ENCODE results near the gene OAT. TPM values are rescaled to one million over a fixed set of nuclear protein-coding genes. Genes with fewer than 3 reads are reported as not detected.

OAT gene
- total RNA-seq, 1 donor from 2014 or later: 56.7 TPM

GRCh38 chr10:124422742-124423141 is 4.0 kb upstream of the OAT start:
- peaks cover 5% of the 10 kb centered on the region for H4K20me1 ChIP-seq (ENCODE audit: low read depth)
- no peaks in the 10 kb centered on the region for H3K36me3 ChIP-seq
- H3K9me3 ChIP-seq (ENCODE audit: low read depth): no peaks in the 10 kb centered on the region
- H3K4me3 ChIP-seq: no peak overlapping the region
- Mint-ChIP-seq H3K27ac (no peak overlapping the region), H3K27me3 (ENCODE audit: insufficient read depth, low read depth) (peaks cover 19% of the 10 kb centered on the region), H3K9me3 (no peaks in the 10 kb centered on the region), H3K36me3 (no peaks in the 10 kb centered on the region), H3K4me3 (no peak overlapping the region), H3K4me1 (peaks cover 3% of the 10 kb centered on the region)
- DNase-seq (ENCODE audit: low spot score): no peak
- peaks cover 4% of the 10 kb centered on the region for H3F3A ChIP-seq (ENCODE audit: low read depth)
- peaks cover 2% of the 10 kb centered on the region for H3K4me1 ChIP-seq
- H3K4me2 ChIP-seq: no peak overlapping the region
- peaks cover 2% of the 10 kb centered on the region for H3K79me2 ChIP-seq (ENCODE audit: low read depth)
- peaks cover 40% of the 10 kb centered on the region for H3K27me3 ChIP-seq
- TF ChIP-seq EZH2 (IDR thresholded peaks at IDR 0.05): no peak
- no peak for TF ChIP-seq EZH2phosphoT487 (IDR thresholded peaks at IDR 0.05)
- TF ChIP-seq CTCF (IDR thresholded peaks at IDR 0.05): no peak
- no peak overlapping the region for H2AFZ ChIP-seq (replicated peaks)
- no peak overlapping the region for H3K27ac ChIP-seq
- no peak overlapping the region for H3K9ac ChIP-seq

GRCh38 chr10:124420254-124420653 is 1.5 kb upstream of the OAT start:
- H3K4me3 Mint-ChIP-seq: no peak overlapping the region
- peaks cover 22% of the 10 kb centered on the region for H3K27me3 Mint-ChIP-seq (ENCODE audit: insufficient read depth, low read depth)
- no peak overlapping the region for H3K4me3 ChIP-seq
- H3K4me1 Mint-ChIP-seq: peaks cover 9% of the 10 kb centered on the region
- no peak overlapping the region for H3K4me2 ChIP-seq
- no peaks in the 10 kb centered on the region for H3K9me3 Mint-ChIP-seq
- peaks cover 11% of the 10 kb centered on the region for H3K79me2 ChIP-seq (ENCODE audit: low read depth)
- peaks cover 44% of the 10 kb centered on the region for H3K27me3 ChIP-seq
- H3K9me3 ChIP-seq (ENCODE audit: low read depth): no peaks in the 10 kb centered on the region
- peaks cover 7% of the 10 kb centered on the region for H3K4me1 ChIP-seq
- H3F3A ChIP-seq (ENCODE audit: low read depth): peaks cover 4% of the 10 kb centered on the region
- no peak overlapping the region for H3K27ac Mint-ChIP-seq
- no peak for DNase-seq (ENCODE audit: low spot score)
- H2AFZ ChIP-seq (replicated peaks): no peak overlapping the region
- no peak overlapping the region for H3K9ac ChIP-seq
- no peak overlapping the region for H3K27ac ChIP-seq
- H3K36me3 ChIP-seq: no peaks in the 10 kb centered on the region
- H3K36me3 Mint-ChIP-seq: no peaks in the 10 kb centered on the region
- no peak for TF ChIP-seq EZH2phosphoT487 (IDR thresholded peaks at IDR 0.05)
- no peak for TF ChIP-seq CTCF (IDR thresholded peaks at IDR 0.05)
- TF ChIP-seq EZH2 (IDR thresholded peaks at IDR 0.05): no peak
- H4K20me1 ChIP-seq (ENCODE audit: low read depth): peaks cover 12% of the 10 kb centered on the region

GRCh38 chr10:124419635-124420034 is 912 bp upstream of the OAT start:
- H3K4me2 ChIP-seq: no peak overlapping the region
- no peaks in the 10 kb centered on the region for H3K9me3 ChIP-seq (ENCODE audit: low read depth)
- H3K4me1 Mint-ChIP-seq: peaks cover 9% of the 10 kb centered on the region
- H3K27ac ChIP-seq: no peak overlapping the region
- peaks cover 7% of the 10 kb centered on the region for H3K4me1 ChIP-seq
- no peak overlapping the region for H3K27ac Mint-ChIP-seq
- no peak for DNase-seq (ENCODE audit: low spot score)
- no peaks in the 10 kb centered on the region for H3K9me3 Mint-ChIP-seq
- no peak overlapping the region for H2AFZ ChIP-seq (replicated peaks)
- no peak overlapping the region for H3K9ac ChIP-seq
- no peaks in the 10 kb centered on the region for H3K36me3 ChIP-seq
- peaks cover 12% of the 10 kb centered on the region for H4K20me1 ChIP-seq (ENCODE audit: low read depth)
- no peak overlapping the region for H3K4me3 ChIP-seq
- H3K4me3 Mint-ChIP-seq: peak overlapping the region; percentile 84
- H3F3A ChIP-seq (ENCODE audit: low read depth): peaks cover 4% of the 10 kb centered on the region
- TF ChIP-seq CTCF (IDR thresholded peaks at IDR 0.05): no peak
- no peak for TF ChIP-seq EZH2 (IDR thresholded peaks at IDR 0.05)
- no peak for TF ChIP-seq EZH2phosphoT487 (IDR thresholded peaks at IDR 0.05)
- H3K36me3 Mint-ChIP-seq: no peaks in the 10 kb centered on the region
- peaks cover 44% of the 10 kb centered on the region for H3K27me3 ChIP-seq
- H3K27me3 Mint-ChIP-seq (ENCODE audit: insufficient read depth, low read depth): peaks cover 22% of the 10 kb centered on the region
- peaks cover 13% of the 10 kb centered on the region for H3K79me2 ChIP-seq (ENCODE audit: low read depth)
